ENCODE measurements around the gene NDOR1.

Gene NDOR1

GRCh38 chr9:137167277-137167746 lies 38.2 kb upstream of the NDOR1 start:
- peak in 1 of 56 donors; percentile 36 for DNase-seq

GRCh38 chr9:137167747-137168572 lies 37.5 kb upstream of the NDOR1 start:
- peak in 2 of 56 donors; percentile 58 to 66 for DNase-seq

- peak in 13 of 56 donors; percentile 23 to 66 (median 39) for DNase-seq
Measured at GRCh38 chr9:137168573-137168903, 37.0 kb upstream of the NDOR1 start.

- peak in 10 of 56 donors; percentile 13 to 66 (median 43) for DNase-seq
Measured at GRCh38 chr9:137168904-137169856, 36.3 kb upstream of the NDOR1 start.

- no peak for DNase-seq
Measured at GRCh38 chr9:137169896-137170358, 35.6 kb upstream of the NDOR1 start, which contains the start of gene LRRC26. Gene LRRC26, minus strand, starts transcription at chr9:137170051. Its CDS starts 108 bp downstream, at chr9:137169943.

- DNase-seq, result no peak
Measured at GRCh38 chr9:137170486-137171148, 34.9 kb upstream of the NDOR1 start.

- no peak for DNase-seq
Measured at GRCh38 chr9:137171149-137171900, 34.2 kb upstream of the NDOR1 start.

- DNase-seq, result no peak
Measured at GRCh38 chr9:137172901-137173795, 32.4 kb upstream of the NDOR1 start.

- no peak for DNase-seq
Measured at GRCh38 chr9:137173796-137174664, 31.5 kb upstream of the NDOR1 start.

- DNase-seq, result peak in 3 of 56 donors; percentile 24 to 41 (median 28)
Measured at GRCh38 chr9:137174722-137175293, 30.7 kb upstream of the NDOR1 start.

GRCh38 chr9:137175345-137175961 lies 30.0 kb upstream of the NDOR1 start:
- DNase-seq, result no peak

- DNase-seq, result peak in 1 of 56 donors; percentile 21
Measured at GRCh38 chr9:137176302-137177182, 29.0 kb upstream of the NDOR1 start.

- DNase-seq, result no peak
Measured at GRCh38 chr9:137178201-137178938, 27.1 kb upstream of the NDOR1 start.

- DNase-seq, result no peak
Measured at GRCh38 chr9:137178939-137179630, 26.4 kb upstream of the NDOR1 start.

GRCh38 chr9:137179761-137180160 lies 25.7 kb upstream of the NDOR1 start:
- DNase-seq, result no peak
